AG10803 (cell line): ENCODE data around the gene TXNDC16.
A peak's percentile ranks its signal among the peaks of the same experiment; 100 is the strongest.
"Not testable (repeated sequence)": the region's sequence is repeated elsewhere in the genome, so short reads cannot be mapped to it uniquely, and the experiment has no call there.

Experiments
- DNase-seq: peaks from one replicate; pipeline ENCODE4 v3.0.0; 2010; ENCODE audit warnings: low read depth
- H3K4me3 ChIP-seq: 2 replicates; pipeline ENCODE4 v1.5.1; 2011; ENCODE audit warnings: mild to moderate bottlenecking, low read length, control low read depth
- TF ChIP-seq, protein P1 (sequence below): conservative IDR thresholded peaks from 2 replicates; pipeline ENCODE4 v1.5.1; 2011; ENCODE audit warnings: mild to moderate bottlenecking, low read length, control low read depth, inconsistent platforms

TXNDC16 gene

DNA sequence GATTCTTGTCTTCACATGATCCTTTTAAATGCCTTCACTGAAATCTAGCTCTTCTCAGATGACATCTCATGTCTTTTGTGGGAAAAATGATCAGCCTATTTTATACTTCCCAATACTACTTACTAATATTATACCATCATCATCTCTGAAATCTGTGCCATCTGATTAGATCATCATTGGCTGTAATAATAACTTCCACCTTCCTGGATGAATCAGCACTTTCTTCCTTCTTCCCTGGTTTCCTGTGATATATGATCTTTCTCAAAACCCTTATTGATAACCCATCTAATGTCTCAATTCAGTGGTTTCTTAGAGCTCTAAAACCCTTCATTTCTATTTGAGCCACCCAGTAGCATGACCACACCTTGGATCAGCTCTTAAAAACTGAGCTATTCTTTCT lies 31.2 kb upstream of the TXNDC16 start:
- H3K4me3 ChIP-seq = no peak overlapping the region
- TF ChIP-seq, protein P1, sequence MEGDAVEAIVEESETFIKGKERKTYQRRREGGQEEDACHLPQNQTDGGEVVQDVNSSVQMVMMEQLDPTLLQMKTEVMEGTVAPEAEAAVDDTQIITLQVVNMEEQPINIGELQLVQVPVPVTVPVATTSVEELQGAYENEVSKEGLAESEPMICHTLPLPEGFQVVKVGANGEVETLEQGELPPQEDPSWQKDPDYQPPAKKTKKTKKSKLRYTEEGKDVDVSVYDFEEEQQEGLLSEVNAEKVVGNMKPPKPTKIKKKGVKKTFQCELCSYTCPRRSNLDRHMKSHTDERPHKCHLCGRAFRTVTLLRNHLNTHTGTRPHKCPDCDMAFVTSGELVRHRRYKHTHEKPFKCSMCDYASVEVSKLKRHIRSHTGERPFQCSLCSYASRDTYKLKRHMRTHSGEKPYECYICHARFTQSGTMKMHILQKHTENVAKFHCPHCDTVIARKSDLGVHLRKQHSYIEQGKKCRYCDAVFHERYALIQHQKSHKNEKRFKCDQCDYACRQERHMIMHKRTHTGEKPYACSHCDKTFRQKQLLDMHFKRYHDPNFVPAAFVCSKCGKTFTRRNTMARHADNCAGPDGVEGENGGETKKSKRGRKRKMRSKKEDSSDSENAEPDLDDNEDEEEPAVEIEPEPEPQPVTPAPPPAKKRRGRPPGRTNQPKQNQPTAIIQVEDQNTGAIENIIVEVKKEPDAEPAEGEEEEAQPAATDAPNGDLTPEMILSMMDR = no peak
- DNase-seq = no peak

DNA sequence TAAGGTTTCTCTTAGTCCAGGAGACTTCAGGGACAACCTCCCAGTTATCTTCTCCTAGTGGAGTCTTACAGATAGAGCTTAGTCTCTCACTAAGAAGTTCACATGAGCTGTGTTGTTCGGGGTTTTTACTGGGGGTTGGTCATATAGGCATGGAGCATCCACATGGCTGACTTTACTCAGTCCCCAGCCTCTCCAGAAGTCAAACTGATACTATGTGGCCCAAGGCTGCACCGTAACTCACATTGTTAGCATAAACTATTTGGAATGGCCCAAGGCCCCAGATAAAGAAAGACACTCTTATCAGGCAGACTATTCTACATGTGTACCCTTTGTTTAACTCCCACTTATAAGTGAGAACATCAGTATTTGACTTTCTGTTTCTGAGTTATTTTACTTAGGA lies 23.6 kb upstream of the TXNDC16 start:
- H3K4me3 ChIP-seq = no peak overlapping the region
- no peak for DNase-seq
- TF ChIP-seq, protein P1 = no peak

DNA sequence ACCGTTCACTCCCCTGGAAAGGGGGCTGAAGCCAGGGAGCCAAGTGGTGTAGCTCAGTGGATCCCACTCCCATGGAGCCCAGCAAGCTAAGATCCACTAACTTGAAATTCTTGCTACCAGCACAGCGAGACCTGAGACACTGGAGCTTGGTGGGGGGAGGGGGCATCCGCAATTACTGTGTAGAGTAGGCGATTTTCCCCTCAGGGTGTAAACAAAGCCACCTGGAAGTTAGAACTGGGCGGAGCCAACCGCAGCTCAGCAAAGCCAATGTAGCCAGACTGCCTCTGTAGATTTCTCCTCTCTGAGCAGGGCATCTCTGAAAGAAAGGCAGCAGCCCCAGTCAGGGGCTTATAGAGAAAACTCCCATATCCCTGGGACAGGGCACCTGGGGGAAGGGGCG lies 16.1 kb upstream of the TXNDC16 start:
- DNase-seq, H3K4me3 ChIP-seq: not testable (repeated sequence)

DNA sequence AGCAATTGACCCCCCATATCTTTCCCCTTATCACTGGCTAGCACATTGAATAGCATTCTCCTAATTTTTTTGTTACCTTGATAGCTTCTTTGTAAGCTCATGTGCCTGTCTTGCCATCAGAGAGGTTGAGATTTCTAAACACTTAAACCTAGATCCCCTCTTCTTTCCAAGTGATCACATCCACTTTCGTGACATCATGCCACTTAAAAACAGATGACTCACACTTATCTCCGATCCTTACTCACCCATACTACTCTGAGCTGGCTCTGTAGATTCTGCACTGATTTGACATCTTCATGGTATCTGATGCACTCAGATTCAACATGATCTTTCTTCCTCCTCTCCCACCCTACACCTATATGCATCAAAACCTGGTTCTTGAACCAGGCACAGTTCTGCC lies 10.8 kb upstream of the TXNDC16 start:
- DNase-seq = peak; percentile 35
- TF ChIP-seq, protein P1 = no peak
- H3K4me3 ChIP-seq = no peak overlapping the region

DNA sequence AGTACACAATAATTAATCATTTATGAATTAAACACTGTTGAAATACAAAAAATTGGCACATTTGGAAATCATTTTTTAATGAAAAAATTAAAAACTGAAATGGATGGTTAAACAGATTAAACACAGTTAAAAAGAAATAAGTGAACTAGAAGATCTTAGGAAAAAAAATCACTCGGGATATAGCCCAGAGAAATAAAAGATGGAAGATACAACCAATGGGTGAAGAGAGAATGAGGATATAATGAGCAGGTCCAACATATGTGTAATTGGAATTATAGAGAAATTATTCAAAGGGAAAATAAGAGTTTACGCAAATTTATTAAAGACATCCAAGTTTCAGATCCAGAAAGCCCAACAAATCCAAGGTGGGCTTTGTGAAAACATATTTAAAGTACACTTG lies 6.4 kb upstream of the TXNDC16 start:
- no peak overlapping the region for H3K4me3 ChIP-seq
- TF ChIP-seq, protein P1 = no peak
- DNase-seq = no peak

DNA sequence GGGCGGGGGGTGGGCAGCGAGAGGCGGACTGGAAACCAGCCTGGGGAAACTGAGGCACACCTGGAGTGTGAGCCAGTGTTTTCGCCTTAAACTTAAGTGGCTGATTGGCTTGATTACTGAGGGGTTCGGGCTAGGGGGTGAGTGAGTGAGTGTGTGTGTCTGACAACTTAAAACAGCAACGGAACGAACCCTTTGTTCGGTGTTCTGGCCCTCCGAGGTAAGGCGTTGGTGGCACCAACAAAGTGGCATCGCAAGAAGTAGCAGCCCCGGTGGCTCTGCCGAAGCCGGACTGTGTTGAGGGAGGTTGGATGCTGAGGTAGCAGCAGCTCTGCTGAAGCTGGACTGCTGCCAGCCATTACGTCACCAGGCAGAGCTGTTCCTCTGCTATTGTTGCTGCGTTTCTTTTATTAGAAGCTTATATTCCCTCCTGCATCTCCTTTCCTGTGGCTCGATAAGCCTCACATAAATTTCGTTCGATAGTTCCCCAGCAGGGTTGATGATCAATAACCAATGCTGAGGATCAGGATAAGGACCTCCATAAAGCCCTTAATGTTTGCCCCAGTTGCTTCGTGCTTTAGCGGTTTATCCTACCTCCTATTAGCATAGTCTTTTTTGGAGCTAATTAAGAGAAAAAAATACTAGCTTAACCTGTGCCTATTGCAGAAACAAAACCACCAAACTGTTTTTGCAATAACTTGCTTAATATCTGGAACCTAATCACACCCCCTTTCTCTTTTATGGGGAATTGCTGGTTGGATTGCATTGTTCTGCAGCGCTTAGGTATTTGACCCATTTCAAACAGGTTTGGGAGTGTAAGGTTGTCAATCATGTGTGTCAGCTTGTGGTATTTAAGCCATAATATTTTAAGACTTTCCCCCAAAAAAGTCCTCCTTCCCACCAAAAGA lies 1.6 kb upstream of the TXNDC16 start:
- peak overlapping the region; percentile 69 for H3K4me3 ChIP-seq
- TF ChIP-seq, protein P1 = no peak
- peak; percentile 77 for DNase-seq

DNA sequence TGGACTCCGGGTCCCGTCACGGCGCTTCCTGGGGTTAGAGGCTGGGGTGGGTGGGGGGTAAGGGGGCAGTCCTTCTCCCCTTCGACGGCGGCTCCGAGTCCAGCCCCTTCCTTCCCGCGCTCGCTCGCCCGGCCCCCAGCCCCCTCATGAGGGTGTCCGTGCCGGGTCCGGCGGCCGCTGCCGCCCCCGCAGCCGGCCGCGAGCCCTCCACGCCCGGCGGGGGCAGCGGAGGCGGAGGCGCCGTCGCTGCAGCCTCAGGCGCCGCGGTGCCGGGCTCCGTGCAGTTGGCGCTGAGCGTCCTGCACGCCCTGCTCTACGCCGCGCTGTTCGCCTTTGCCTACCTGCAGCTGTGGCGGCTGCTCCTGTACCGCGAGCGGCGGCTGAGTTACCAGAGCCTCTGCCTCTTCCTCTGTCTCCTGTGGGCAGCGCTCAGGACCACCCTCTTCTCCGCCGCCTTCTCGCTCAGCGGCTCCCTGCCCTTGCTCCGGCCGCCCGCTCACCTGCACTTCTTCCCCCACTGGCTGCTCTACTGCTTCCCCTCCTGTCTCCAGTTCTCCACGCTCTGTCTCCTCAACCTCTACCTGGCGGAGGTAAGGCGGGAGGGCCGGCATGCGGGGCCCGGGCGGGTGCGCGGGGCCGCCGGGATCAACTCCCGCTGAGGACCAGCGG lies 831 bp upstream of the TXNDC16 start:
- TF ChIP-seq, protein P1 = no peak
- peak overlapping the region; percentile 69 for H3K4me3 ChIP-seq
- no peak for DNase-seq
